SJCRH30 (cell line): Measurements from ENCODE around the gene UBAC2. TPM values are rescaled to one million over a fixed set of nuclear protein-coding genes. Genes with fewer than 3 reads are reported as not detected.

Experiments
- DNase-seq, 2 experiments: peaks; one replicate each; pipeline ENCODE4 v3.0.0-alpha.2; 2015 to 2020
- H3K27ac ChIP-seq: fragments of 250-450 bp; sonication (Bioruptor Pico); 2 replicates; pipeline ENCODE4 v1.5.1; 2020; ENCODE audit warnings: mild to moderate bottlenecking, moderate library complexity
- H3K27me3 ChIP-seq: fragments of 250-450 bp; sonication (Bioruptor Pico); 2 replicates; pipeline ENCODE4 v1.5.1; 2020; ENCODE audit warnings: mild to moderate bottlenecking, moderate library complexity
- H3K36me3 ChIP-seq: fragments of 250-450 bp; sonication (Bioruptor Pico); 2 replicates; pipeline ENCODE4 v1.5.1; 2020; ENCODE audit warnings: mild to moderate bottlenecking, moderate library complexity
- H3K4me1 ChIP-seq: fragments of 250-450 bp; sonication (Bioruptor Pico); 2 replicates; pipeline ENCODE4 v1.5.1; 2020; ENCODE audit warnings: mild to moderate bottlenecking, moderate library complexity
- H3K4me3 ChIP-seq: fragments of 250-450 bp; sonication (Bioruptor Pico); 2 replicates; pipeline ENCODE4 v1.5.1; 2020; ENCODE audit warnings: mild to moderate bottlenecking, moderate library complexity
- H3K9me3 ChIP-seq: fragments of 250-450 bp; sonication (Bioruptor Pico); replicated peaks from 2 replicates; pipeline ENCODE4 v1.5.1; 2020; ENCODE audit warnings: mild to moderate bottlenecking, moderate library complexity
- total RNA-seq: library from RNA; depleted of rRNA; stranded (reverse); fragments of >200 nt; shearing (Covaris generic); gene quantifications from 2 replicates; pipeline ENCODE4 v1.2.3, GENCODE V29; 2014

UBAC2 gene
- total RNA-seq, 1 experiment from 2014 or later: 55.6 TPM

GRCh38 chr13:99347911-99348451, 147.3 kb downstream of the UBAC2 start:
- Histone ChIP-seq H3K36me3 (peaks cover 4% of the 10 kb centered on the region; the same call in 1 of the 2 replicates), H3K4me1 (peaks cover 15% of the 10 kb centered on the region), H3K9me3 (no peaks in the 10 kb centered on the region), H3K4me3 (no peak overlapping the region), H3K27me3 (no peaks in the 10 kb centered on the region), H3K27ac (peak overlapping the region; percentile 74)
- peak; percentile 75 to 81 for DNase-seq

DNA sequence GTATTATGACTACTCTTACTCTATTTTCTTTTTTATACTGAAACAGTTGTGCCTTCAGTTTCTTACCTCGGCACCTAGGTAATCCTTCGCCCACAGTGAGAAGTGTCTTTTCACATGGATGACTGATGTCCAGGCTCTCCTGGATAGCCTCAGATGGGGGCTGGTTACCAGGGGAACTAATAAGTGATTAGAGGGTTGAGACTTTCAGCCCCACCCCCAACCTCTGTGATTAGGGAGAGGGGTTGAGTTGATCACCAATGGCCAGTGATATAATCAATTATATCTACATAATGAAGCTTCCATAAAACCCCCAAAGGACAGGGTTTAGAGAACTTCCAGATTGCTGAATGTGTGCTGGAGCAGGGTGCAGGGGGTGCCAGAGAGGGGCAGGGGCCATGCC, 149.5 kb downstream of the UBAC2 start:
- Histone ChIP-seq H3K4me1 (peaks cover 15% of the 10 kb centered on the region), H3K36me3 (peaks cover 4% of the 10 kb centered on the region; the same call in 1 of the 2 replicates), H3K27me3 (no peaks in the 10 kb centered on the region), H3K9me3 (no peaks in the 10 kb centered on the region), H3K4me3 (no peak overlapping the region), H3K27ac (no peak overlapping the region)
- DNase-seq: no peak

DNA sequence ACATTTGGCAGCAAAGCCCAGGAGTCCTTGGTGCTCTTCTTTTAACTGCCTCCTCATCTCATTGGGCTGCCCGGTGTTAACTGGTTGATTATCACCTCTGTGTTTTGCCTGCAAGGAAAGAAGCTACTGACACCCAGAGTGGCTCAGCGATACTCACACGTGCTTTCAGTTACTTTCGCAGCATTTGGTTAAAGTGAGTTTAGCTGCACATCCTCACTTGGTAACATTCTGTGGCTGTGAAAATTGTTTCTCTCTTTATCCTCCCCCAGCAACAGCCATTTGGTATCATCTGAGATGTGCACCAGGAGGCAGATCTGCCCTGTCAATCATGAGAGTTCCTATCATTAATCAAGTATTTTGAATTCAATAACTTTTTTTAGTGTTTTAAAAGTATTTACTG, 151.1 kb downstream of the UBAC2 start:
- Histone ChIP-seq H3K4me1 (peaks cover 15% of the 10 kb centered on the region), H3K36me3 (peaks cover 4% of the 10 kb centered on the region; the same call in 1 of the 2 replicates), H3K27ac (no peak overlapping the region), H3K27me3 (no peaks in the 10 kb centered on the region), H3K9me3 (no peaks in the 10 kb centered on the region), H3K4me3 (no peak overlapping the region)
- DNase-seq: no peak

DNA sequence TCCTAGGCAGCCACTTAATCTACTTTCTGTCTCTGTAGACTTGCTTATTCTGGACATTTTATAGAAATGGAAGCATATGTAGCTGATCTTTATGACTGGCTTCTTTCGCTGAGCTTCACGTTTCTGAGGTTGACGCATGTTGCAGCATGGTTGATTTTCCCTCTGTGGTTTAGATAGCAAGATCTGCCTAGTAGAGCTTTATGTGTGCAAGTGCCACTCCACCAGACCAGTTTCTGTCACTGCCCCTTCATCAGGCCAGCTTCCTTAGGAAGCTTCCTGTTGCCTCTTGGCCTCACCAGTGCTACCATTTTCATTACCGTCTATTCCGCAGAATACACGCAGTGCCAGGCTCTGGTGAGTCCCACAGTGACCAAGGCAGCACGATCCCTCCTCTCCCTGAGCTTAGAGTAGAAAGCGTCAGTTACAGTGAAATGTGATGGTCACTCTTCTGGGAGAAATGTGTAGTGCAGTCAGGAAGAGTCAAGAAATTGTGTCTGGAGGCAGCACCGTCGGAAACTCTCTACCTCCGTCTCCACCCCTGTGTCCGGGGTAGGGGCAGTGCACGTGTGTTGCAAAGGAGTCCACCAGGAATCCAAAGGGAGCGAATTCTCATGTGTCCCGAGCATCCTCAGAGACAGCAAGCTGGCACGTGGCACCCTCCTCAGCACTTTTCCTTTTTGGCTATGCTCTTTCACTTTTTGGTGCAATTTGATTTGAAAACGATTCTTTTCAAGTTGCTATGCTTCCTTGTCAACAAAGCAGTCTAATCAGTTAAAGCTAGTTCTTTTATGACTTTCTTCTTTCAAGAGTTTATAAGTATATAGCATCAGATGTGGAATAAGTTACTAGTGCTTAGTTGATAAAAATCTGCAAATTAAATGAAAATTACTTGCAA, 151.9 kb downstream of the UBAC2 start:
- no peaks in the 10 kb centered on the region for H3K9me3 ChIP-seq
- H3K27ac ChIP-seq: no peak overlapping the region
- no peak for DNase-seq
- peaks cover 4% of the 10 kb centered on the region; the same call in 1 of the 2 replicates for H3K36me3 ChIP-seq
- H3K4me3 ChIP-seq: no peak overlapping the region
- peaks cover 11% of the 10 kb centered on the region for H3K4me1 ChIP-seq
- no peaks in the 10 kb centered on the region for H3K27me3 ChIP-seq

DNA sequence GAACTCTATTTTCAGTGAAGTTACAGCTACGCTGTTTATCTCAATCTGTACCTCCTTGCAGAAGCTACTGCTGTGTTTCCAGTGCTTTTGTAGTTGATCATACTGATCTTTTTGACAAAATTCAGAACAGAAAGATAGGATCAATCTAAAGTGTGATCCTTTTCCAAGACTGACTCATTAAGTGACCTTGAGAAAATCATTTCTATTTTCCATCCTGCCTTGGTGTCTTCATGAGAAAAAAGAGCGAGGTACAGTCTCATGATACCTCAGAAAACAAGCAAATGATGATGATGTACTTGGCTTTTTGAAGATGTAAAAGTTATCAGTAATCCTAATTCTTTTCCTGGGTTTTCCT, 152.6 kb downstream of the UBAC2 start:
- Histone ChIP-seq H3K27me3 (no peaks in the 10 kb centered on the region), H3K4me3 (no peak overlapping the region), H3K27ac (no peak overlapping the region), H3K9me3 (no peaks in the 10 kb centered on the region), H3K36me3 (peaks cover 4% of the 10 kb centered on the region; the same call in 1 of the 2 replicates), H3K4me1 (peaks cover 5% of the 10 kb centered on the region)
- no peak for DNase-seq

- no peaks in the 10 kb centered on the region for H3K9me3 ChIP-seq
- no peaks in the 10 kb centered on the region; the same call in 1 of the 2 replicates for H3K4me1 ChIP-seq
- H3K27ac ChIP-seq: no peak overlapping the region
- H3K36me3 ChIP-seq: peaks cover 2% of the 10 kb centered on the region; the same call in 1 of the 2 replicates
- H3K27me3 ChIP-seq: no peaks in the 10 kb centered on the region
- no peak overlapping the region for H3K4me3 ChIP-seq
- DNase-seq: no peak
Measured at GRCh38 chr13:99353836-99354235, 153.2 kb downstream of the UBAC2 start.

DNA sequence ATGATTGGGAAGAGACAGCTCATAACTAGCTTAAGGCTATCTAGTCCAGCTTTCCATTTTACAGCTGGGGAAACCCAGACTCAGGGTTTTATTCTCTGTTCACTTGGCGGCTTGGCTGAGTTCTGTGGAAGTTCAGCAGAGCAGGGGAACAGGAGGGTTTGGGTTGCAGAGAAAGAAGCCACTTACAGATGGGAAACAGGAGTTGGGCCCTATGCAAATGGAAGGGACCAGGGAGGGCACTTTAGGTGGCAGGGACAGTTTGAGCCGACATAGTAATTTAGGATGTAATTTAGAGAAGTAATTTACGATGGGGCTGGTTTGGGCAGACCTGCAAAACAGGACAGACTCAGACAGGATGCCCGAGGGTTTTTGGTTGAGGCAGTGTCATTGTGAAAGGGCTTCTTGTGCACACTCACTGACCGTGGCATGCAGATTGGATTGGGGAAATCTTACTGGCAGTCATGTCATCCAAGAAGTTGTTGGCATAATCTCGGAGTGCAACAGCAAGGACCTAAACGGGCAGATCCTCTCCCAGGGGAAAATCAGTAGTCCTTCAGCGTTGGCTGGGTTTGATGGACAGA, 153.8 kb downstream of the UBAC2 start:
- no peak for DNase-seq
- no peaks in the 10 kb centered on the region for H3K27me3 ChIP-seq
- H3K9me3 ChIP-seq: no peaks in the 10 kb centered on the region
- no peaks in the 10 kb centered on the region; the same call in 1 of the 2 replicates for H3K36me3 ChIP-seq
- no peaks in the 10 kb centered on the region for H3K4me1 ChIP-seq
- no peak overlapping the region for H3K4me3 ChIP-seq
- H3K27ac ChIP-seq: no peak overlapping the region

- no peak overlapping the region for H3K27ac ChIP-seq
- H3K4me3 ChIP-seq: no peak overlapping the region
- no peaks in the 10 kb centered on the region for H3K4me1 ChIP-seq
- DNase-seq: no peak
- no peaks in the 10 kb centered on the region for H3K9me3 ChIP-seq
- H3K36me3 ChIP-seq: no peaks in the 10 kb centered on the region; the same call in 1 of the 2 replicates
- no peaks in the 10 kb centered on the region for H3K27me3 ChIP-seq
Measured at GRCh38 chr13:99355267-99356011, 154.8 kb downstream of the UBAC2 start.

- DNase-seq: no peak
- Histone ChIP-seq H3K4me1 (no peaks in the 10 kb centered on the region), H3K9me3 (no peaks in the 10 kb centered on the region), H3K27me3 (no peaks in the 10 kb centered on the region), H3K4me3 (no peak overlapping the region), H3K36me3 (no peaks in the 10 kb centered on the region; the same call in 1 of the 2 replicates), H3K27ac (no peak overlapping the region)
Measured at GRCh38 chr13:99356012-99356261, 155.3 kb downstream of the UBAC2 start.

DNA sequence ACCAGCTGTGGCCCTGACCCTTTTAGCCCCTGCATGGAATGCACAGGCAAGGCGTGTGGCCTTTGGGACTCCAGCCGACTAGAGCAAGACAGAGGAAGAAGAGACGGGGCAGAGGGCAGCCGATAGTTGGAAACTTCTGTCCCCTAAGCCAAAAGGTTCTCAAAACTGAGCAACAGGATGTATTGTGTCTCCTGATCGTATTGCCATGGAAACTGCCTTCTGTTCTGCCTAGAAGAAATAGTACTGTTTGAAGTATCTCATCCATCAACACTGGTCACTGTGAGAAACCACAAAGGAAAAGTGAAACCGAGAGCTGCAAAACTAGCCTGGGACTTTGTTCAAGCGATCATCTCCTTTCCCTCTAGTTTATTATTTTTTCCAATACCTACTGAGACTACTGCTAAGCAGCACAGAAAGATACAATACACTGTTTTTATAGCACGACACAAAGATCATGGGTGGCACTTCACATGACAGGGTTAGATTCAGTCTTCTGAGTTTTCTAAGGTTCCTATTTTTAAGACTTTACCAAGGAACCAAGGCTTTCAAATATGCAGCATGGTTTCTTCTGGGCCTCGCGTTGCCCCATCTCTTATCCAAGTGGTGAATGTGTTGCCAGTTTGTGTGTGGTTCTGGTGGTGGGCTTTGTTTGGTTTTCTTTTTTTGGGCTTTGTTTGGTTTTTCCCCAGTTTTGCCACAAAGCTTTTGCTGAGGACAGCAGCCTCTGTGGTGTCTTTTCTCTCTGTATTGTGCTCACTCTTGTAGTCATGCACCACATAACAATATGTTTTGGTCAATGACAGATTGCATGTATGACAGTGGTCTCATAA, 155.8 kb downstream of the UBAC2 start:
- no peak for DNase-seq
- no peaks in the 10 kb centered on the region; the same call in 1 of the 2 replicates for H3K36me3 ChIP-seq
- no peak overlapping the region for H3K4me3 ChIP-seq
- H3K4me1 ChIP-seq: no peaks in the 10 kb centered on the region
- no peaks in the 10 kb centered on the region for H3K27me3 ChIP-seq
- H3K27ac ChIP-seq: no peak overlapping the region
- no peaks in the 10 kb centered on the region for H3K9me3 ChIP-seq

GRCh38 chr13:99357131-99357596, 156.5 kb downstream of the UBAC2 start:
- no peak overlapping the region for H3K27ac ChIP-seq
- no peak for DNase-seq
- H3K36me3 ChIP-seq: no peaks in the 10 kb centered on the region; the same call in 1 of the 2 replicates
- H3K9me3 ChIP-seq: no peaks in the 10 kb centered on the region
- H3K27me3 ChIP-seq: no peaks in the 10 kb centered on the region
- no peak overlapping the region for H3K4me3 ChIP-seq
- H3K4me1 ChIP-seq: no peaks in the 10 kb centered on the region

- H3K27ac ChIP-seq: no peak overlapping the region
- H3K36me3 ChIP-seq: no peaks in the 10 kb centered on the region; the same call in 1 of the 2 replicates
- no peaks in the 10 kb centered on the region for H3K4me1 ChIP-seq
- DNase-seq: no peak
- no peak overlapping the region for H3K4me3 ChIP-seq
- H3K9me3 ChIP-seq: no peaks in the 10 kb centered on the region
- H3K27me3 ChIP-seq: no peaks in the 10 kb centered on the region
Measured at GRCh38 chr13:99357941-99358340, 157.3 kb downstream of the UBAC2 start.

DNA sequence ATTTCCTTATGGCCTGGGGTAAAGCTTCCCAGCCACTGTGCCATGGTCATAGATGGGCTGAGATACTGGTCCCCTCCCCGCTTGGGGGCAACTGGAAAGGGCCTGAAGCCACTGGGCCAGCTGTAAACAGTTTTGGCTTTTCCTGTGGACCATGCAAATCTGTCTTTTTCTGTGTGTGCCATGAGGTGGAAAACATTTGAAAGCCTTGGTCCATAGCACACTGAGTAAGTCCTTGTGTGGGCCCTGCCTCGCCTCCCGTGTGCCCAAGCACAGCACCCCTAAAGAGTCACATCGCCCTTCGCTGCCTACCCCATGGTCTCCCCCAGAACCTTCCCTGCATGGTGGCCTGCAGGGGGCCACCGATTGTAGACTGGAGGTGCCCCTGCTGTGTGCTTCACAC, 158.9 kb downstream of the UBAC2 start:
- H3K27me3 ChIP-seq: no peaks in the 10 kb centered on the region
- H3K4me3 ChIP-seq: no peak overlapping the region
- H3K36me3 ChIP-seq: no peaks in the 10 kb centered on the region; the same call in 1 of the 2 replicates
- no peak for DNase-seq
- H3K4me1 ChIP-seq: no peaks in the 10 kb centered on the region
- no peaks in the 10 kb centered on the region for H3K9me3 ChIP-seq
- no peak overlapping the region for H3K27ac ChIP-seq

DNA sequence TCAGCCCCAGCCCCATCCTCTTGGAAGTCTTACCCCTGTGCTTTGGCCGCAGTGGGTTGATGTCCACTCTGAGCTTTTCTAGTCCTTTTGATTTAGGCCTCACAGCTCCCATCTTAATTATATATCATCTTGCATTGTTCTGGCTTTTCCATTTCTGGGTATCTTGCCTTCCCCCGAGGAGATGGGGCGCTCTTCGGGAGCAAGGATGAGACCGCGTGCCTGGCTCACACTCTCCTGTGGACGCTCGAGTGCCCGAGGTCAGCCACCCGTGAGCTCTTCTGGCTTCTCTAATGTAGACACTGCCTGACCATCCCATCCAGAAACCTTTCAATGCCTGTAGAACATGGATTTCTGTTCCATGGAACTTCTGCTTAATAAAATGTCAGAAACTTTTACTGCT, 160.0 kb downstream of the UBAC2 start:
- H3K36me3 ChIP-seq: no peaks in the 10 kb centered on the region; the same call in 1 of the 2 replicates
- no peak overlapping the region for H3K4me3 ChIP-seq
- H3K27ac ChIP-seq: no peak overlapping the region
- no peaks in the 10 kb centered on the region for H3K27me3 ChIP-seq
- no peaks in the 10 kb centered on the region for H3K4me1 ChIP-seq
- DNase-seq: no peak
- no peaks in the 10 kb centered on the region for H3K9me3 ChIP-seq
